Esophagus muscularis mucosa (tissue), 4 donors: ENCODE data around the gene PACRG. TPM values are rescaled to one million over a fixed set of nuclear protein-coding genes. Genes with fewer than 3 reads are reported as not detected.

Experiments used
- DNase-seq: peaks from one replicate; pipeline ENCODE4 v3.0.0-alpha.2; 2017; ENCODE audit errors: extremely low spot score
- H3K27ac ChIP-seq, 4 donors: fragments of 200-600 bp; sonication (generic); replicated peaks in 1 of 4; 1 replicate in 3 of 4; 2 replicates in 1 of 4; pipeline ENCODE4 v1.5.1; 2016 to 2019; ENCODE audit warnings: mild to moderate bottlenecking in 1 of 4
- H3K27me3 ChIP-seq, 4 donors: fragments of 200-600 bp; sonication (generic); one replicate each; pipeline versions ENCODE4 v1.5.1 to v1.6.0; 2016 to 2019
- H3K36me3 ChIP-seq, 4 donors: fragments of 200-600 bp; sonication (generic); one replicate each; pipeline ENCODE4 v1.5.1; 2016 to 2019
- H3K4me1 ChIP-seq, 4 donors: fragments of 200-600 bp; sonication (generic); one replicate each; pipeline ENCODE4 v1.5.1; 2016 to 2019
- H3K4me3 ChIP-seq, 4 donors: fragments of 200-600 bp; sonication (generic); 1 replicate in 2 of 4; 2 replicates in 2 of 4; pipeline ENCODE4 v1.5.1; 2016 to 2019; ENCODE audit warnings: mild to moderate bottlenecking in 4 of 4, moderate library complexity in 1 of 4
- H3K9me3 ChIP-seq, 4 donors: fragments of 200-600 bp; sonication (generic); 1 replicate in 3 of 4; 2 replicates in 1 of 4; pipeline ENCODE4 v1.5.1; 2016 to 2019
- CTCF ChIP-seq, 3 experiments: fragments of 200-600 bp in 2 of 3; fragments of 450-650 bp in 1 of 3; sonication (generic) in 2 of 3; IDR thresholded peaks; one replicate each; pipeline ENCODE4 v1.5.1; 2017 to 2019; ENCODE audit warnings: antibody characterized with exemption in 3 of 3, mild to moderate bottlenecking in 2 of 3, moderate library complexity in 1 of 3
- EP300 ChIP-seq: sonication (generic); formaldehyde crosslinking; IDR thresholded peaks from one replicate; pipeline ENCODE4 v1.6.1; 2017; ENCODE audit warnings: antibody characterized with exemption
- POLR2A ChIP-seq: fragments of 450-650 bp; IDR thresholded peaks from one replicate; pipeline ENCODE4 v1.6.1; 2017; ENCODE audit warnings: antibody characterized with exemption, moderate library complexity, mild to moderate bottlenecking, low read depth
- POLR2AphosphoS5 ChIP-seq, 2 donors: sonication (generic); formaldehyde crosslinking; IDR thresholded peaks; one replicate each; pipeline ENCODE4 v1.6.1; 2017; ENCODE audit warnings: antibody characterized with exemption in 2 of 2
- WGBS: methylation state at CpG from one replicate; pipeline ENCODE4 v1.1.5; 2018; 5-methylcytosine and 5-hydroxymethylcytosine counted together
- intact Hi-C: fragments of 100-400 bp; cut with DNase I; formaldehyde crosslinking; loops from one replicate; pipeline ENCODE4 v1.15.1; 2023
- total RNA-seq, 4 donors: library from RNA; depleted of rRNA; stranded (reverse); fragments of >200 nt; gene quantifications; one replicate each; pipeline versions ENCODE4 v1.1.0 to v1.2.1, GENCODE V29; 2016

The PACRG gene
- total RNA-seq, 4 donors from 2014 or later, result 1.3 to 3.5 (median 1.8) TPM; not detected in 1

GRCh38 chr6:162962093-162962492 is 234.3 kb downstream of the PACRG start:
- Histone ChIP-seq H3K4me1 (no peaks in the 10 kb centered on the region), H3K36me3 (no peaks in the 10 kb centered on the region), H3K27ac (no peak overlapping the region), H3K4me3 (no peak overlapping the region), H3K27me3 (no peaks in the 10 kb centered on the region), H3K9me3 (no peaks in the 10 kb centered on the region)
- TF ChIP-seq POLR2A, result no peak
- TF ChIP-seq POLR2AphosphoS5 (IDR thresholded peaks at IDR 0.05), result no peak
- TF ChIP-seq EP300, result no peak
- no peak for TF ChIP-seq CTCF (IDR thresholded peaks at IDR 0.05)
- intact Hi-C loops, result no loop called here
- no peak for DNase-seq

- WGBS, result 72% methylated on average over 1 of the region's 1 CpG
- DNase-seq, result no peak
- Histone ChIP-seq H3K4me3 (no peak overlapping the region), H3K27me3 (no peaks in the 10 kb centered on the region), H3K27ac (no peak overlapping the region), H3K36me3 (no peaks in the 10 kb centered on the region), H3K9me3 (no peaks in the 10 kb centered on the region), H3K4me1 (no peaks in the 10 kb centered on the region)
- TF ChIP-seq CTCF (IDR thresholded peaks at IDR 0.05) (no peak), EP300 (no peak), POLR2A (no peak), POLR2AphosphoS5 (IDR thresholded peaks at IDR 0.05) (no peak)
- intact Hi-C loops, result no loop called here
Observed at GRCh38 chr6:162963861-162964260, 236.1 kb downstream of the PACRG start.

- H3K9me3 ChIP-seq, result no peaks in the 10 kb centered on the region
- 39% methylated on average over 6 of the region's 6 CpGs for WGBS
- H3K27me3 ChIP-seq, result no peaks in the 10 kb centered on the region
- intact Hi-C loops, result no loop called here
- no peak for DNase-seq
- H3K27ac ChIP-seq, result no peak overlapping the region
- TF ChIP-seq CTCF (IDR thresholded peaks at IDR 0.05), result no peak
- no peak for TF ChIP-seq EP300
- no peak for TF ChIP-seq POLR2AphosphoS5 (IDR thresholded peaks at IDR 0.05)
- TF ChIP-seq POLR2A, result no peak
- no peaks in the 10 kb centered on the region for H3K4me1 ChIP-seq
- no peak overlapping the region for H3K4me3 ChIP-seq
- H3K36me3 ChIP-seq, result no peaks in the 10 kb centered on the region
Observed at GRCh38 chr6:162964488-162965140, 236.8 kb downstream of the PACRG start.

- no peak for DNase-seq
- Histone ChIP-seq H3K27ac (no peak overlapping the region), H3K36me3 (no peaks in the 10 kb centered on the region), H3K4me3 (no peak overlapping the region), H3K4me1 (no peaks in the 10 kb centered on the region), H3K9me3 (no peaks in the 10 kb centered on the region), H3K27me3 (no peaks in the 10 kb centered on the region)
- TF ChIP-seq EP300 (no peak), CTCF (IDR thresholded peaks at IDR 0.05) (no peak), POLR2A (no peak), POLR2AphosphoS5 (IDR thresholded peaks at IDR 0.05) (no peak)
- intact Hi-C loops, result no loop called here
- WGBS, result 59% methylated on average over 1 of the region's 1 CpG
Observed at GRCh38 chr6:162965366-162965765, 237.6 kb downstream of the PACRG start.

- TF ChIP-seq POLR2A (no peak), CTCF (IDR thresholded peaks at IDR 0.05) (no peak), EP300 (no peak), POLR2AphosphoS5 (IDR thresholded peaks at IDR 0.05) (no peak)
- H3K36me3 ChIP-seq, result no peaks in the 10 kb centered on the region
- no peaks in the 10 kb centered on the region for H3K4me1 ChIP-seq
- no peak overlapping the region for H3K27ac ChIP-seq
- 70% methylated on average over 10 of the region's 10 CpGs for WGBS
- no peaks in the 10 kb centered on the region for H3K27me3 ChIP-seq
- no peak for DNase-seq
- intact Hi-C loops, result no loop called here
- H3K9me3 ChIP-seq, result no peaks in the 10 kb centered on the region
- H3K4me3 ChIP-seq, result no peak overlapping the region
Observed at GRCh38 chr6:162970246-162970645, 242.5 kb downstream of the PACRG start.
